HepG2 (cell line): ENCODE data around the gene TXNRD3. TPM values are rescaled to one million over a fixed set of nuclear protein-coding genes. Genes with fewer than 3 reads are reported as not detected.

ENCODE experiments used
- ATAC-seq: fragments of 200-7000 bp; cut with Tn5 transposase; 3 replicates; pipeline ENCODE4 v1.9.1; 2020; ENCODE audit warnings: mild to moderate bottlenecking, moderate library complexity
- BruUV-seq: library from RNA; stranded (reverse); fragments of 400-500 nt; replicated peaks from 2 replicates; lab custom pipeline; 2021; lab: Mats Ljungman, UMichigan
- CTCF ChIA-PET: fragments of 300-600 bp; formaldehyde crosslinking; extraction: SDS; loops from one replicate; lab custom pipeline; 2021; ENCODE audit warnings: low total read pairs, inconsistent platforms, low intra/inter-chr PET ratio; lab: Yijun Ruan, JAX
- POLR2A ChIA-PET: fragments of 350-600 bp; sonication (Branson Sonifier 250); formaldehyde crosslinking; loops from one replicate; lab custom pipeline; 2020; ENCODE audit warnings: antibody characterized with exemption, inconsistent platforms; lab: Yijun Ruan, JAX
- DNase-seq: peaks from one replicate; pipeline ENCODE4 v3.0.0-alpha.2; 2015; ENCODE audit warnings: low spot score
- FAIRE-seq: peaks from 3 replicates; lab custom pipeline; 2011; peaks lifted over from hg19 to GRCh38; lab: Jason Lieb, UNC
- H2AFZ ChIP-seq: one replicate; pipeline ENCODE4 v1.6.1; 2011; ENCODE audit warnings: low read length, inconsistent platforms
- H3K27ac ChIP-seq: fragments of 300-600 bp; 3 replicates; pipeline ENCODE4 v1.8.0; 2011; ENCODE audit warnings: mixed run types, mild to moderate bottlenecking, mixed read lengths, low read length, inconsistent platforms; ENCODE audit not compliant: insufficient read depth; ENCODE audit errors: extremely low read length
- H3K27me3 ChIP-seq, 2 experiments: fragments of 200-600 bp in 1 of 2; 2 replicates in 1 of 2; 3 replicates in 1 of 2; pipeline versions ENCODE4 v1.6.0 to v1.8.0; 2011; ENCODE audit warnings: low read length in 2 of 2, mild to moderate bottlenecking in 2 of 2, moderate library complexity in 2 of 2, inconsistent platforms in 1 of 2; ENCODE audit not compliant: insufficient read depth in 2 of 2, control insufficient read depth in 1 of 2
- H3K36me3 ChIP-seq, 2 experiments: fragments of 200-600 bp in 1 of 2; replicated peaks in 1 of 2; 2 replicates in 1 of 2; 3 replicates in 1 of 2; pipeline versions ENCODE4 v1.5.1 to v1.8.0; 2011; ENCODE audit warnings: low read length in 2 of 2, inconsistent platforms in 1 of 2; ENCODE audit not compliant: insufficient read depth in 2 of 2, control insufficient read depth in 1 of 2
- H3K4me1 ChIP-seq: 2 replicates; pipeline ENCODE4 v1.5.1; 2012; ENCODE audit warnings: low read length, inconsistent platforms; ENCODE audit not compliant: insufficient read depth
- H3K4me2 ChIP-seq: 2 replicates; pipeline ENCODE4 v1.6.0; 2011; ENCODE audit warnings: low read depth, low read length, inconsistent platforms
- H3K4me3 ChIP-seq, 3 experiments: fragments of 200-600 bp in 1 of 3; sonication (generic), shearing (Covaris generic) in 1 of 3; replicated peaks in 1 of 3; 2 replicates each; pipeline ENCODE4 v1.5.1; 2011 to 2016; ENCODE audit warnings: low read length in 3 of 3, inconsistent platforms in 2 of 3, low read depth in 2 of 3, mild to moderate bottlenecking in 2 of 3, control low read depth in 1 of 3, mixed read lengths in 1 of 3; ENCODE audit not compliant: insufficient read depth in 1 of 3
- H3K79me2 ChIP-seq: one replicate; pipeline ENCODE4 v1.6.1; 2011; ENCODE audit warnings: low read length, inconsistent platforms; ENCODE audit not compliant: insufficient read depth
- H3K9ac ChIP-seq: 2 replicates; pipeline ENCODE4 v1.6.0; 2011; ENCODE audit warnings: mild to moderate bottlenecking, low read depth, low read length, inconsistent platforms; ENCODE audit not compliant: insufficient read depth
- H3K9me3 ChIP-seq: 2 replicates; pipeline ENCODE4 v1.5.1; 2012; ENCODE audit warnings: mild to moderate bottlenecking, low read length
- H4K20me1 ChIP-seq: 2 replicates; pipeline ENCODE4 v1.6.0; 2011; ENCODE audit warnings: inconsistent platforms, mild to moderate bottlenecking, low read length, moderate library complexity; ENCODE audit not compliant: insufficient read depth
- ATF7 ChIP-seq, 2 experiments: fragments of 450-650 bp in 1 of 2; sonication (generic) in 1 of 2; formaldehyde crosslinking in 1 of 2; IDR thresholded peaks; 2 replicates each; pipeline versions ENCODE4 v1.4.0 to v1.6.1; 2016 to 2020; ENCODE audit warnings: antibody characterized with exemption in 1 of 2, mild to moderate bottlenecking in 1 of 2, missing genetic modification reagents in 1 of 2
- EED ChIP-seq: sonication (generic); formaldehyde crosslinking; IDR thresholded peaks from 2 replicates; pipeline ENCODE4 v1.5.0; 2020; ENCODE audit warnings: mild to moderate bottlenecking, missing genetic modification reagents
- HMG20B ChIP-seq: conservative IDR thresholded peaks from 2 replicates; pipeline ENCODE4 v1.6.1; 2016; ENCODE audit warnings: missing genetic modification reagents, missing compliant biosample characterization
- KDM5A ChIP-seq: fragments of 200-600 bp; sonication (generic); IDR thresholded peaks from 2 replicates; pipeline ENCODE4 v1.7.0; 2018; ENCODE audit warnings: antibody characterized with exemption, mild to moderate bottlenecking, low read length, borderline replicate concordance
- NBN ChIP-seq: fragments of 450-650 bp; conservative IDR thresholded peaks from 2 replicates; pipeline ENCODE4 v1.6.1; 2017
- ONECUT2 ChIP-seq: sonication (generic); formaldehyde crosslinking; IDR thresholded peaks from 2 replicates; pipeline ENCODE4 v1.4.0; 2020; ENCODE audit warnings: missing genetic modification reagents
- ZNF317 ChIP-seq: sonication (generic); formaldehyde crosslinking; IDR thresholded peaks from 2 replicates; pipeline ENCODE4 v1.5.0; 2020; ENCODE audit warnings: mild to moderate bottlenecking, missing genetic modification reagents
- ZNF530 ChIP-seq: sonication (generic); formaldehyde crosslinking; IDR thresholded peaks from 2 replicates; pipeline ENCODE4 v1.5.0; 2020; ENCODE audit warnings: low read depth, mild to moderate bottlenecking, missing genetic modification reagents
- whole genome bisulfite sequencing: methylation state at CpG from one replicate; pipeline ENCODE4 v1.1.6; 2017; ENCODE audit warnings: low lambda C conversion rate; 5-methylcytosine and 5-hydroxymethylcytosine counted together
- in situ Hi-C: cut with HindIII; loops from 2 replicates; pipeline ENCODE4 v1.10.0; 2017; ENCODE audit warnings: low pct_unique_long_range_greater_than_20kb; ENCODE audit not compliant: extremely low pct_ligation_motif_present
- intact Hi-C: fragments of 100-400 bp; cut with micrococcal nuclease; formaldehyde crosslinking; loops from one replicate; pipeline ENCODE4 v1.10.0; 2022; ENCODE audit not compliant: unreplicated experiment
- polyA plus RNA-seq, 8 experiments: library from polyadenylated mRNA; depleted of rRNA in 3 of 8; stranded (reverse) in 7 of 8; unstranded in 1 of 8; fragments of >200 nt; fragmentation: Illumina TruSeq in 4 of 8; extraction: Trizol in 4 of 8; gene quantifications; 2 replicates each; pipeline versions ENCODE4 v1.2.1 to v1.2.3, GENCODE V29; 2011 to 2016; ENCODE audit warnings: low read depth in 4 of 8, missing spikeins in 1 of 8, mixed read lengths in 1 of 8; ENCODE audit not compliant: insufficient read depth in 1 of 8
- total RNA-seq, 5 experiments: library from RNA; depleted of rRNA; stranded (reverse); fragments of >200 nt; fragmentation: Illumina TruSeq; extraction: Trizol; gene quantifications; 2 replicates each; pipeline ENCODE4 v1.2.3, GENCODE V29; 2016; ENCODE audit warnings: low read depth in 1 of 5

Gene TXNRD3
- total and polyA plus RNA-seq, 2 of the 13 experiments (the other 11 are each of a cell fraction or from before 2014, with no cell fraction given): 4.8 to 20.7 TPM

- in situ Hi-C loops (loop anchor here (5.0 to 10.0 kb wide), 2 partner anchors 295 to 777 kb away; no protein-coding TSS in a partner anchor), intact Hi-C loops (loop anchor here (1.0 to 10.0 kb wide), 5 partner anchors 66 to 862 kb away; partner anchors contain the start of gene PLXNA1)
- H3K4me1 ChIP-seq: peaks cover 17% of the 10 kb centered on the region
- TF ChIP-seq NBN (no peak), KDM5A (no peak), ZNF317 (CRISPR knock-in tag) (no peak), EED (CRISPR knock-in tag) (no peak), ONECUT2 (CRISPR knock-in tag) (no peak), HMG20B (CRISPR knock-in tag) (no peak), ZNF530 (no peak), ATF7 (IDR thresholded peaks at IDR 0.05) (no peak), ATF7 (CRISPR knock-in tag; IDR thresholded peaks at IDR 0.05) (no peak)
- H3K79me2 ChIP-seq: no peaks in the 10 kb centered on the region
- H3K9ac ChIP-seq: no peak overlapping the region
- WGBS: 40% methylated on average over 11 of the region's 11 CpGs
- H3K9me3 ChIP-seq: no peaks in the 10 kb centered on the region
- no peak overlapping the region for H2AFZ ChIP-seq
- H3K4me3 ChIP-seq: no peak overlapping the region
- no peak for ATAC-seq
- DNase-seq: no peak
- peaks cover 6 to 57% of the 10 kb centered on the region in 2 experiments; a peak in 4 of 5 replicates for H3K27me3 ChIP-seq
- ChIA-PET CTCF (interaction anchor here (1.5 to 1.9 kb wide), 2 partner anchors 67 to 775 kb away, joined by 6 to 9 read pairs; no protein-coding TSS in a partner anchor), POLR2A (no interaction called here)
- H4K20me1 ChIP-seq: no peaks in the 10 kb centered on the region; the same call in 1 of the 2 replicates
- no peak for FAIRE-seq
- no peak overlapping the region for H3K4me2 ChIP-seq
- BruUV-seq: no TSS peak
- no peaks in the 10 kb centered on the region for H3K36me3 ChIP-seq
- no peak overlapping the region for H3K27ac ChIP-seq
Measured at GRCh38 chr3:126679831-126680666, 25.1 kb upstream of the TXNRD3 start.
